AG10803 (cell line): ENCODE data around the gene DPF3.

Experiments used
- DNase-seq: peaks from one replicate; pipeline ENCODE4 v3.0.0; 2010; ENCODE audit warnings: low read depth
- H3K4me3 ChIP-seq: 2 replicates; pipeline ENCODE4 v1.5.1; 2011; ENCODE audit warnings: mild to moderate bottlenecking, low read length, control low read depth
- TF ChIP-seq, protein P1 (sequence below): conservative IDR thresholded peaks from 2 replicates; pipeline ENCODE4 v1.5.1; 2011; ENCODE audit warnings: mild to moderate bottlenecking, low read length, control low read depth, inconsistent platforms

DPF3 gene

GRCh38 chr14:72816287-72816686 is 77.6 kb downstream of the DPF3 start:
- TF ChIP-seq, protein P1, sequence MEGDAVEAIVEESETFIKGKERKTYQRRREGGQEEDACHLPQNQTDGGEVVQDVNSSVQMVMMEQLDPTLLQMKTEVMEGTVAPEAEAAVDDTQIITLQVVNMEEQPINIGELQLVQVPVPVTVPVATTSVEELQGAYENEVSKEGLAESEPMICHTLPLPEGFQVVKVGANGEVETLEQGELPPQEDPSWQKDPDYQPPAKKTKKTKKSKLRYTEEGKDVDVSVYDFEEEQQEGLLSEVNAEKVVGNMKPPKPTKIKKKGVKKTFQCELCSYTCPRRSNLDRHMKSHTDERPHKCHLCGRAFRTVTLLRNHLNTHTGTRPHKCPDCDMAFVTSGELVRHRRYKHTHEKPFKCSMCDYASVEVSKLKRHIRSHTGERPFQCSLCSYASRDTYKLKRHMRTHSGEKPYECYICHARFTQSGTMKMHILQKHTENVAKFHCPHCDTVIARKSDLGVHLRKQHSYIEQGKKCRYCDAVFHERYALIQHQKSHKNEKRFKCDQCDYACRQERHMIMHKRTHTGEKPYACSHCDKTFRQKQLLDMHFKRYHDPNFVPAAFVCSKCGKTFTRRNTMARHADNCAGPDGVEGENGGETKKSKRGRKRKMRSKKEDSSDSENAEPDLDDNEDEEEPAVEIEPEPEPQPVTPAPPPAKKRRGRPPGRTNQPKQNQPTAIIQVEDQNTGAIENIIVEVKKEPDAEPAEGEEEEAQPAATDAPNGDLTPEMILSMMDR, result no peak
- no peak overlapping the region for H3K4me3 ChIP-seq
- no peak for DNase-seq

- TF ChIP-seq, protein P1, result no peak
- DNase-seq, result no peak
- H3K4me3 ChIP-seq, result no peak overlapping the region
These were observed 78.5 kb downstream of the DPF3 start for GRCh38 chr14:72815430-72815829.

DNA sequence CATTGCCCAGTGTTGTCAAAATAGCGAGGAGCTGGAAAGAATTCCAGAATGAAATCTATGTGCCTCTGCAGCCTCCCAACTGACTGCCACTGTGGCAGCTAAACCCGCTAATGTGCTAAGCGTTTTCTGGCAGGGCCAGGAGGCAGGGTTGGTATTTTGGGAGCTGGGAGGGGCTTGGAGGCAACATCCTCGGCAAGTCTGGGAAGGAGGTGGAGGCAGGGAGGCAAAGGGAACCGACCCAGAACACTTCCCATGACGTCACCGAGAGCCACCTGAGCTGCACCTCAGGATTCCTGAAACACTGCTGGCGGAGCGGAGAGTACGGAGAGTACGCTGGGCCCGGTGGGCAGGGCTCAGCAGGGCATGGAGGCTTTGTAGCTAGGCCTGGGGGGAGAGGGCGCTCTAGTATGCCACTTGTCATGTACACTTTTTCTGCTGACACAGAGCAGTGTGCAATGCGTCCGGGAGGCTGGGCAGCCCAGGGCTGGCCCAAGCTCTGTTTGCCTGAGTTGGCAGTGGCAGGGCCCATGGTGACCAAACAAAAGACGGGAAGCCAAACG is 81.5 kb downstream of the DPF3 start:
- TF ChIP-seq, protein P1, result no peak
- H3K4me3 ChIP-seq, result no peak overlapping the region
- no peak for DNase-seq

DNA sequence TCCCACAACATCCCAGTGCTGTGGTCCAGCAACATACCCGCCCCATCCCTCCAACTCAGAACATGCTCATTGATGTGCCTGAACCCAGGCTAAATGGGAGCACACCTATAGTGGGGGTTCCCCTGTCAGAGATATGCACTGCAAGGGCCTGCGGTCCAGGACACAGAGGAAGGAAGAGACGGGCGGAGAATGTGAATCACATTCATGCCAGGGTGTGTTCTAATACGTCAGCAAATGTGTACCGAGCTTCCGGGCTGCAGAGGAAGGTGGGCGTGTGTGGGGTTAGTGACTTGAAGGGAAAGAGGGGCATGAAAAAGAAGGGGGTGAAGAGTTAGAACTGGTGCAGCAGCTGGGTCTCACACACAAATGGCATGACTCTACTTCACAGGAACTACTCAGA is 83.7 kb downstream of the DPF3 start:
- no peak for DNase-seq
- TF ChIP-seq, protein P1, result no peak
- no peak overlapping the region for H3K4me3 ChIP-seq

GRCh38 chr14:72809063-72809462 is 84.8 kb downstream of the DPF3 start:
- no peak overlapping the region for H3K4me3 ChIP-seq
- TF ChIP-seq, protein P1, result no peak
- DNase-seq, result no peak

DNA sequence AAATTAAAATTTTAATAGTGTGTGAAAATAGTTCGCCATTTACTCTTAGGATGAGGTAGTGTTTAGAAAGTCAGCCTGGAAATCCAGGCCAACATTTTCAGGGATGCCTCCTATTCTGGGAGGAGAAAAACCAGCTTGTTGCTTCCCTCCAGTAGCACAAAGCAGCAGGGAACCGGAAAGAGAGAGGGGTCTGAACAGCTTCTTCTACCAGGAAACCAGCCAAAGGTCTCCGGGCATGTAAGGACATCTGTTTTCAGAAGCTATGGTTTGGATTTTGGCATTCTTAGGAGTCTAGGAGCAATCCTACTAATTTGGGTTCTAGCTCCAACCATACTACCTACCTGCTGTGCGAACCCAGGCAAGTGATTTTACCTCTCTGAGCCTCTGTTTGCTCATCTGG is 85.3 kb downstream of the DPF3 start:
- TF ChIP-seq, protein P1, result no peak
- no peak overlapping the region for H3K4me3 ChIP-seq
- no peak for DNase-seq

DNA sequence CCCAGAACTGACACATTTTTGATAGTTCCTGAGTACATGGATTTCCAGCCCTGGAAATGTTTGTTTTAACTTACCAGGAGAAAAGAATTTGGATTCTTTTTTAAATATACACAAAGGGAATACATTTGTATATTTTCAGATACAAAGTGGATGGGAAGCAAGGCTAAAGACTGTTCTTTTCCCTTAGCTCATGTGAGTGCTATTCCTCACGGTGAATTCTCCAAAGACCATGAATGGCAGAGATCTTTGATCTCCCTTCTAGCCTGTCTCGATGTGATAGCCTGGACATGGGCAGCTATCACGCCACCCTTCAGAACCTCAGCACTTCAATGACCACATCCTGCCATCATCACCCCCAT is 91.3 kb downstream of the DPF3 start:
- no peak overlapping the region for H3K4me3 ChIP-seq
- TF ChIP-seq, protein P1, result no peak
- DNase-seq, result no peak
